Activated CD4-positive, alpha-beta T cell treated with anti-CD3 and anti-CD28 coated beads, Interleukin-2, amount 10 ng/mL, durations not matched to agents 24 days and 14 days (primary cell): ENCODE data around the gene HMBS. TPM values are rescaled to one million over a fixed set of nuclear protein-coding genes. Genes with fewer than 3 reads are reported as not detected.
"Not testable (repeated sequence)": the region's sequence is repeated elsewhere in the genome, so short reads cannot be mapped to it uniquely, and the experiment has no call there.

Experiments
- DNase-seq: peaks from one replicate; pipeline ENCODE4 v3.0.0; 2022
- H3K27ac Mint-ChIP-seq: one replicate; pipeline ENCODE4 v1.8.0; 2022; ENCODE audit warnings: mild to moderate bottlenecking, mixed read lengths
- H3K27me3 Mint-ChIP-seq: one replicate; pipeline ENCODE4 v1.8.0; 2022; ENCODE audit warnings: mixed read lengths
- H3K36me3 Mint-ChIP-seq: one replicate; pipeline ENCODE4 v1.8.0; 2022; ENCODE audit warnings: low read depth, mild to moderate bottlenecking, mixed read lengths
- H3K4me1 Mint-ChIP-seq: one replicate; pipeline ENCODE4 v1.8.0; 2021; ENCODE audit warnings: mixed read lengths
- H3K4me3 Mint-ChIP-seq: one replicate; pipeline ENCODE4 v1.8.0; 2022; ENCODE audit warnings: mild to moderate bottlenecking, moderate library complexity, mixed read lengths
- H3K9me3 Mint-ChIP-seq: one replicate; pipeline ENCODE4 v1.8.0; 2021; ENCODE audit warnings: mixed read lengths
- intact Hi-C: fragments of 100-400 bp; cut with micrococcal nuclease; formaldehyde crosslinking; loops from one replicate; pipeline ENCODE4 v1.15.1; 2023
- total RNA-seq: library from RNA; stranded (reverse); gene quantifications from 2 replicates; pipeline ENCODE4 v1.2.3, GENCODE V29; 2022

HMBS gene
- total RNA-seq, 1 donor from 2014 or later, result 62.8 TPM

GRCh38 chr11:119100246-119100970, 15.7 kb downstream of the HMBS start:
- Mint-ChIP-seq H3K4me1 (peaks cover 46% of the 10 kb centered on the region), H3K27ac (peak overlapping the region; percentile 99), H3K4me3 (peak overlapping the region; percentile 92), H3K36me3 (peaks cover 45% of the 10 kb centered on the region), H3K9me3 (no peaks in the 10 kb centered on the region), H3K27me3 (peaks cover under 1% of the 10 kb centered on the region)
- peak; percentile 68 for DNase-seq
- intact Hi-C loops, result loop anchor here (2.0 to 5.0 kb wide), 4 partner anchors 16 to 222 kb away; partner anchors contain the start of genes BCL9L and HMBS

- intact Hi-C loops, result loop anchor here (1.0 to 5.0 kb wide), 5 partner anchors 16 to 221 kb away; partner anchors contain the start of genes BCL9L, HMBS and HYOU1
- H3K4me3 Mint-ChIP-seq, result peak overlapping the region; percentile 92
- peaks cover 39% of the 10 kb centered on the region for H3K36me3 Mint-ChIP-seq
- peak overlapping the region; percentile 99 for H3K27ac Mint-ChIP-seq
- peaks cover 41% of the 10 kb centered on the region for H3K4me1 Mint-ChIP-seq
- DNase-seq, result no peak
- no peaks in the 10 kb centered on the region for H3K9me3 Mint-ChIP-seq
- H3K27me3 Mint-ChIP-seq, result no peaks in the 10 kb centered on the region
Observed at GRCh38 chr11:119100994-119101758, 16.5 kb downstream of the HMBS start.

DNA sequence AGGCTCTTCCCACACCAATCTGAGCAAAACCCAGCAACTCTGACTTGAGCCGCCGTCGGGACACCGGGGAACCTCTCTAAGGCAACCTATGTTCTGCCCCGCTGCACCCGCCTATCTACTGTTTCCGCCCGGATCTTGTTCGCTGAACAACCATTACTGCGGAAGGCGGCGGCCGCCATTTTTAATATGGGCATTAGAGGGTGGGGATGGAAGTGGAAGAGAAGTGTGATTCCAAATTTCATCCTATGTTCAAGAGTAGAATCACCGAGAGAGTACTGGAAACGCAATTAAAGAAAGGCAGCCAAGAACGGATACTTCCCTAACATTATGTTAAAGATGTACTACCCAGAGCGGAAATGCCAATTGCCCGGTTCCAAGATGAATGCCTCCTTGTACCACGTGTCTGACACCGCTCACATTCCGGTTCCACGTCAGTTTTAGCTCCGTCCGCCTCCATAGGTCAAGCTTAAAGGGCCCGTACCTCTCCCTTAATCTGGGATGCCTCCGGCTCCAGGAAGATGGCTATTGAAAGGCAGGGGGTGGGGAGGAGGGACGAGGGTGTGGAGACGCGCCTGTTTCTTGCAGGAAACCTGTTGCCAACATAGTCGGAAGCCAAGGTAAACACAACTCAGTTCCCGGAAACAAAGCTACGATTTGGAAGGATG, 17.2 kb downstream of the HMBS start, which contains the start of gene DPAGT1:
Gene DPAGT1, minus strand, starts transcription at position 95 of the 665 bp plus-strand sequence. CDS start 198 bp downstream, outside the sequence.
- peak within 1 kb of the TSS; percentile 92 for H3K4me3 Mint-ChIP-seq
- no peaks in the 10 kb centered on the region for H3K27me3 Mint-ChIP-seq
- intact Hi-C loops, result loop anchor here (1.0 to 5.0 kb wide), 7 partner anchors 17 to 220 kb away; partner anchors contain the start of genes BCL9L, HINFP, HMBS and HYOU1
- H3K36me3 Mint-ChIP-seq, result peaks cover 33% of the 10 kb centered on the region
- peak within 1 kb of the TSS; percentile 99 for H3K27ac Mint-ChIP-seq
- no peaks in the 10 kb centered on the region for H3K9me3 Mint-ChIP-seq
- DNase-seq, result peak; percentile 96
- peaks cover 40% of the 10 kb centered on the region for H3K4me1 Mint-ChIP-seq

GRCh38 chr11:119103161-119103664, 18.5 kb downstream of the HMBS start:
- H3K9me3 Mint-ChIP-seq, DNase-seq, H3K27me3 Mint-ChIP-seq: not testable (repeated sequence)
- Mint-ChIP-seq H3K4me1 (peaks cover 39% of the 10 kb centered on the region), H3K27ac (peak overlapping the region; percentile 99), H3K36me3 (peaks cover 22% of the 10 kb centered on the region), H3K4me3 (peak overlapping the region; percentile 92)
- intact Hi-C loops, result loop anchor here (5.0 kb wide), 2 partner anchors 176 to 219 kb away; partner anchors contain the start of gene BCL9L

DNA sequence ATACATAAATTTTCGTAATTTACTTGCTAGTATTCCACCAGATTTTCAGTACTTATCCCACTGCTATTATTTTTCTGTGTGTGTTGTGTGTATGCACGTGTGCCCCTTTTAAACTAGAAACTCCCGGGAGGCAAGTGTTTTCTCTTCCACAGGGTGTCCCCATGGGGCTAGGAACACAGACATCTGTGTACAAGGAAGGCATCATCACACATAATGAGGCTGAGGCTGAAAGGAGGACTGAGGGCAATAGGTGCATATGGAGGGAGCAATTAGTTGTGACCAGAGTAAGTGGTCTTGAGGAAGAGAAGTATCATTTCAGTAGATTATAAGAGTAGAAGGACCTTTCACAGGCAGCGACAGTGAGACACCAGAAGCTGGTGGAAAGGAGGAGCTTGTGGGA, 19.1 kb downstream of the HMBS start:
- Mint-ChIP-seq H3K4me1 (peaks cover 40% of the 10 kb centered on the region), H3K27ac (peak overlapping the region; percentile 60), H3K9me3 (no peaks in the 10 kb centered on the region), H3K4me3 (peak overlapping the region; percentile 21), H3K36me3 (peaks cover 21% of the 10 kb centered on the region), H3K27me3 (no peaks in the 10 kb centered on the region)
- DNase-seq, result peak; percentile 68
- intact Hi-C loops, result loop anchor here (5.0 kb wide), 2 partner anchors 176 to 219 kb away; partner anchors contain the start of gene BCL9L

- Mint-ChIP-seq H3K36me3 (peaks cover 21% of the 10 kb centered on the region), H3K4me1 (peaks cover 43% of the 10 kb centered on the region), H3K27ac (peak within 1 kb of the TSS; percentile 95), H3K4me3 (peak within 1 kb of the TSS; percentile 95), H3K27me3 (no peaks in the 10 kb centered on the region), H3K9me3 (no peaks in the 10 kb centered on the region)
- intact Hi-C loops, result loop anchor here (1.0 to 5.0 kb wide), 3 partner anchors 8 to 100 kb away; partner anchors contain the start of genes CBL and HINFP
- DNase-seq, result peak; percentile 97
Observed at GRCh38 chr11:119106564-119107537, 22.2 kb downstream of the HMBS start, which contains the start of gene C2CD2L. Gene C2CD2L, plus strand, starts transcription at chr11:119107344. Its CDS starts 398 bp downstream, at chr11:119107742.

GRCh38 chr11:119107538-119108145, 23.0 kb downstream of the HMBS start:
- peak overlapping the region; percentile 84 for H3K27ac Mint-ChIP-seq

GRCh38 chr11:119108146-119108856, 23.6 kb downstream of the HMBS start:
- H3K9me3 Mint-ChIP-seq, result no peaks in the 10 kb centered on the region
- peaks cover 38% of the 10 kb centered on the region for H3K4me1 Mint-ChIP-seq
- intact Hi-C loops, result loop anchor here (5.0 kb wide), 1 partner anchor 99 kb away; the partner anchor contains the start of gene CBL
- H3K4me3 Mint-ChIP-seq, result peak overlapping the region; percentile 95
- H3K36me3 Mint-ChIP-seq, result peaks cover 29% of the 10 kb centered on the region
- DNase-seq, result peak; percentile 83
- H3K27ac Mint-ChIP-seq, result peak overlapping the region; percentile 84
- H3K27me3 Mint-ChIP-seq, result no peaks in the 10 kb centered on the region

More at GRCh38 chr11:119107538-119108145, 23.0 kb downstream of the HMBS start:
- intact Hi-C loops, result loop anchor here (1.0 to 5.0 kb wide), 3 partner anchors 8 to 100 kb away; partner anchors contain the start of genes CBL and HINFP
- Mint-ChIP-seq H3K4me3 (peak overlapping the region; percentile 95), H3K36me3 (peaks cover 24% of the 10 kb centered on the region), H3K27me3 (no peaks in the 10 kb centered on the region), H3K9me3 (no peaks in the 10 kb centered on the region), H3K4me1 (peaks cover 40% of the 10 kb centered on the region)
- DNase-seq, result no peak

GRCh38 chr11:119108857-119109221, 24.2 kb downstream of the HMBS start:
- intact Hi-C loops, result loop anchor here (5.0 kb wide), 1 partner anchor 98 kb away; the partner anchor contains the start of gene CBL
- peaks cover 33% of the 10 kb centered on the region for H3K36me3 Mint-ChIP-seq
- H3K27me3 Mint-ChIP-seq, result no peaks in the 10 kb centered on the region
- peak overlapping the region; percentile 84 for H3K27ac Mint-ChIP-seq
- H3K9me3 Mint-ChIP-seq, result no peaks in the 10 kb centered on the region
- DNase-seq, result no peak
- peaks cover 36% of the 10 kb centered on the region for H3K4me1 Mint-ChIP-seq
- H3K4me3 Mint-ChIP-seq, result peak overlapping the region; percentile 95

GRCh38 chr11:119109843-119110242, 25.2 kb downstream of the HMBS start:
- Mint-ChIP-seq H3K4me3 (peak overlapping the region; percentile 95), H3K9me3 (no peaks in the 10 kb centered on the region), H3K36me3 (peaks cover 38% of the 10 kb centered on the region), H3K27ac (no peak overlapping the region), H3K27me3 (no peaks in the 10 kb centered on the region), H3K4me1 (peaks cover 39% of the 10 kb centered on the region)
- intact Hi-C loops, result loop anchor here (5.0 kb wide), 1 partner anchor 97 kb away; the partner anchor contains the start of gene CBL
- no peak for DNase-seq

DNA sequence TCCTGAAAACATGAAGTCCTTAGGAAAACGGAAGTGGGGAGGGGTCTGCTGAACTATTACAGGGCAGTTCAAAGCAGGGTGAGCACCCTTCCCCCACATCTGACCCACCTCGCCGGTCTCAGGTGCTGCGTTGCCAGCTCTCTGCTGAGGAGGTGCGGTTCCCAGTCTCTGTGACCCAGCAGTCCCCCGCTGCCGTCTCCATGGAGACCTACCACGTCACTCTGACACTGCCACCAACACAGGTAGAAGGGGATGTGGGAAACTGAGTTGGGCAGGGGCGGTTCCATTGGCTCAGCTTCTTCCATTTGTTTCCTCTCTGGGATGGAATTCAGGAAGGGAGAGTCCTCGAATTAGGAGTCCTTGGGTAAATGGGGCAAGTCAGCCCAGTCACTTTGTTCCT, 25.8 kb downstream of the HMBS start:
- H3K4me1 Mint-ChIP-seq, result peaks cover 42% of the 10 kb centered on the region
- H3K4me3 Mint-ChIP-seq, result no peak overlapping the region
- no peak overlapping the region for H3K27ac Mint-ChIP-seq
- H3K9me3 Mint-ChIP-seq, result no peaks in the 10 kb centered on the region
- peaks cover 42% of the 10 kb centered on the region for H3K36me3 Mint-ChIP-seq
- intact Hi-C loops, result no loop called here
- DNase-seq, result no peak
- no peaks in the 10 kb centered on the region for H3K27me3 Mint-ChIP-seq
